ENCODE measurements around the gene MLLT10.

DNA sequence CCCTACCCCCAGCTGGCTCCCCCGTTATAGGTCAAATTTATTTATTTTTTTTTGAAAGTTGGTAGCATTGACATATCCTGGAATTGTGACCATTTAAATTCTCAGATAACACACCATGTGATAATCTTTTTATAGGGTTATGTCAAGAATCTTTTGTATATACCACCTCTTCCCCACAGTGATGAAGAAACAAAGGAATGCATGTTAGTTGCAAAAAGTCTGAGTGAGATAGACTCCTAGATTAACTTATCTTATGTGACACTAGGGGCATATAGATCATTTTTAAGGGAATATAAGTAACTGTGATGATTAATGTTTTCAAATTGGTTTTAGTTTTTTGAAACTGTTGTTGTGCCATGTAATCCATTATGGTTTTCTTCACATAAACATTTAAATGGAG lies 68.3 kb downstream of the MLLT10 start:
- TF ChIP-seq, protein P1, sequence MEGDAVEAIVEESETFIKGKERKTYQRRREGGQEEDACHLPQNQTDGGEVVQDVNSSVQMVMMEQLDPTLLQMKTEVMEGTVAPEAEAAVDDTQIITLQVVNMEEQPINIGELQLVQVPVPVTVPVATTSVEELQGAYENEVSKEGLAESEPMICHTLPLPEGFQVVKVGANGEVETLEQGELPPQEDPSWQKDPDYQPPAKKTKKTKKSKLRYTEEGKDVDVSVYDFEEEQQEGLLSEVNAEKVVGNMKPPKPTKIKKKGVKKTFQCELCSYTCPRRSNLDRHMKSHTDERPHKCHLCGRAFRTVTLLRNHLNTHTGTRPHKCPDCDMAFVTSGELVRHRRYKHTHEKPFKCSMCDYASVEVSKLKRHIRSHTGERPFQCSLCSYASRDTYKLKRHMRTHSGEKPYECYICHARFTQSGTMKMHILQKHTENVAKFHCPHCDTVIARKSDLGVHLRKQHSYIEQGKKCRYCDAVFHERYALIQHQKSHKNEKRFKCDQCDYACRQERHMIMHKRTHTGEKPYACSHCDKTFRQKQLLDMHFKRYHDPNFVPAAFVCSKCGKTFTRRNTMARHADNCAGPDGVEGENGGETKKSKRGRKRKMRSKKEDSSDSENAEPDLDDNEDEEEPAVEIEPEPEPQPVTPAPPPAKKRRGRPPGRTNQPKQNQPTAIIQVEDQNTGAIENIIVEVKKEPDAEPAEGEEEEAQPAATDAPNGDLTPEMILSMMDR (IDR thresholded peaks at IDR 0.05; ENCODE audit: borderline replicate concordance, extremely low read depth, low read length, poor library complexity, severe bottlenecking), result no peak
- no peak for TF ChIP-seq EZH2 (IDR thresholded peaks at IDR 0.05; ENCODE audit: borderline replicate concordance, low read depth, low read length, severe bottlenecking)

All from DND-41 (cell line).